Omental fat pad (tissue), 4 donors: Measurements from ENCODE around the gene CYS1. TPM values are rescaled to one million over a fixed set of nuclear protein-coding genes. Genes with fewer than 3 reads are reported as not detected.

Experiments used
- ATAC-seq: fragments of 150-250 bp; one replicate; pipeline ENCODE4 v1.9.1; 2016; ENCODE audit warnings: mild to moderate bottlenecking, moderate library complexity; ENCODE audit not compliant: low FRiP score
- DNase-seq: peaks from one replicate; pipeline ENCODE4 v3.0.0-alpha.2; 2019; ENCODE audit warnings: low spot score
- CTCF ChIP-seq, 3 donors: fragments of 450-650 bp; IDR thresholded peaks; one replicate each; pipeline ENCODE4 v1.5.1; 2016 to 2017; ENCODE audit warnings: antibody characterized with exemption in 3 of 3, mild to moderate bottlenecking in 3 of 3, moderate library complexity in 2 of 3
- total RNA-seq, 4 donors: library from RNA; depleted of rRNA; stranded (reverse); fragments of >200 nt; gene quantifications; one replicate each; pipeline ENCODE4 v1.1.0, GENCODE V29; 2016

Gene CYS1
- total RNA-seq, 4 donors from 2014 or later, result 0.63 to 2.7 (median 1.2) TPM

- TF ChIP-seq CTCF (IDR thresholded peaks at IDR 0.05), result no peak
- ATAC-seq, result no peak
- DNase-seq, result no peak
Observed at GRCh38 chr2:10052216-10052615, 28.0 kb downstream of the CYS1 start.

- no peak for ATAC-seq
Observed at GRCh38 chr2:10048501-10049171, 31.6 kb downstream of the CYS1 start.

DNA sequence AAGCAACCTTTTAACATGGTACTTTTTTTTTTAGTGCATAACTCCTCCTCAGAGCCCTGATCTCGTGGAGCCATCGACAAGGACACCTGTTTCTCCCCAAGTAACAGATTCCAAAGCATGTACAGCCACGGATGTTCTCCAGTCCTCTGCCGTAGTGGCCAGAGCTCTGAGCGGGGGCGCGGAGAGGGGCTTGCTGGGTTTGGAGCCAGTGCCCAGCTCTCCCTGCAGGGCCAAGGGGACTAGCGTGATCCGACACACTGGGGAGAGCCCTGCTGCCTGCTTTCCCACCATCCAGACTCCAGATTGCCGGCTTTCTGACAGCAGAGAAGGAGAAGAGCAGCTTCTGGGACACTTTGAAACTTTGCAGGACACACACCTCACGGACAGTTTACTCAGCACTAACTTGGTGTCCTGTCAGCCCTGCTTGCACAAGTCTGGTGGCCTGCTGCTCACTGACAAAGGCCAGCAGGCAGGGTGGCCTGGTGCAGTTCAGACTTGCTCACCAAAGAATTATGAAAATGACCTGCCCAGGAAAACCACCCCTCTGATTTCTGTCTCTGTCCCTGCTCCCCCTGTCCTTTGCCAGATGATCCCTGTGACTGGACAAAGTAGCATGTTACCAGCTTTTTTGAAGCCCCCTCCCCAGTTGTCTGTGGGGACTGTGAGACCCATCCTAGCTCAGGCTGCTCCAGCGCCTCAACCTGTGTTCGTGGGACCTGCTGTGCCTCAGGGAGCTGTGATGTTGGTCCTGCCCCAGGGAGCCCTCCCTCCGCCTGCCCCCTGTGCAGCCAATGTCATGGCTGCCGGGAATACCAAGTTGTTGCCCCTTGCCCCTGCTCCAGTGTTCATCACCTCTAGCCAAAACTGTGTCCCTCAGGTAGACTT is 32.4 kb downstream of the CYS1 start:
- ATAC-seq, result no peak
- DNase-seq, result no peak
- no peak for TF ChIP-seq CTCF (IDR thresholded peaks at IDR 0.05)

More at GRCh38 chr2:10048501-10049171, 31.6 kb downstream of the CYS1 start:
- TF ChIP-seq CTCF (IDR thresholded peaks at IDR 0.05), result peak in 1 of 3 donors; percentile 1
- DNase-seq, result no peak

DNA sequence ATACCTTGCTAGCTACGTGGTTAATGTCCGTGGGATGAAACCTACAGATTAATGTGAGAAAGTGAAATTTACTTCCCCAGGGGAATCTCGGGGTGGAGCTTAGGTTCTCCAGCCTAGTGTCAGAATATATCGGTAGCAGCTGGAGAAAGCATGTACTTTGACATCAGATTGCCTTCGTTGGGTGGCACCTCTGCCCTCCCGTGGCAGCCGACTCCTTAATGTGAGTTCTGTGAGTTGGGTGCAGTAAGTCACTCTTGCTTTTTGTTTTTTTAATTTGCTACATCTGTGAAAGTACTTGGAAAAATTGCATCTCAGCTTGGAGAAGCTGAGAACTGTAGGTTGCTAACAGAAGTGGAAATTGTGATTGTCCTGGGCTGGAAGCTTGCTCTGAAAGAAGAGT is 33.3 kb downstream of the CYS1 start:
- no peak for TF ChIP-seq CTCF (IDR thresholded peaks at IDR 0.05)
- no peak for DNase-seq
- ATAC-seq, result no peak

DNA sequence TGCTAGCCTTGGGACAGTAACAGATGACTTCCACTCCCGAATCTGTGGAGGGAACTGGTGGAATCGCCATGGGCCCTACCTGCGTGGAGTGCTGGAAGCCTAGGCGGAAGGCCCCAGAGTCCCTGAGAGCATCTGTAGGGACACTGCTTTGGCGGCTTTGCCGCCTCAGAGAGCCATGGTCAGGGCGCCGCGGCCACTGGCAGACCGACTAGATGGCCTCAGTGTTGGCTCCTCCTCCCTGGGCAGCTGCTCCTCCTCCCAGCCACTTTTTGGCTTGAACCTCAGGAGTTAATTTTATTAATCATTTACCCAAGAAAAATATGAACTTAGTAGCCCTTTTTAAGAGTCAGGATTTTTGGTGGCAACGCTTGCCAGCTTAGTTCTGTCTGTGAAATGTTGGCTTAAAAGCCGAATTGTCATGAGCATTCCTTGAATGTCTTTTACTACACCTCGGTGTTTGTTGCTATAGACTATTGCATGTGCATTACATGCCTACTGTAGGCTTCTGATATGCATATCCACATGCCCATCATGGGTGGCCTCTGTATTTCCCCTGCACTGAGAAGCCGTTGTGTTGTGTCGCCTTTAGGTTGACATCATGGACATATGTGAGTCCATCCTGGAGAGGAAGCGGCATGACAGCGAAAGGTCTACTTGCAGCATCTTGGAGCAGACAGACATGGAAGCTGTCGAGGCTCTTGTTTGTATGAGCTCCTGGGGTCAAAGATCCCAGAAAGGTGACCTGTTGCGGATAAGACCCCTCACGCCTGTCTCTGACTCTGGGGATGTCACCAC is 34.5 kb downstream of the CYS1 start:
- ATAC-seq (no peak), DNase-seq (no peak)
- TF ChIP-seq CTCF (IDR thresholded peaks at IDR 0.05), result no peak

DNA sequence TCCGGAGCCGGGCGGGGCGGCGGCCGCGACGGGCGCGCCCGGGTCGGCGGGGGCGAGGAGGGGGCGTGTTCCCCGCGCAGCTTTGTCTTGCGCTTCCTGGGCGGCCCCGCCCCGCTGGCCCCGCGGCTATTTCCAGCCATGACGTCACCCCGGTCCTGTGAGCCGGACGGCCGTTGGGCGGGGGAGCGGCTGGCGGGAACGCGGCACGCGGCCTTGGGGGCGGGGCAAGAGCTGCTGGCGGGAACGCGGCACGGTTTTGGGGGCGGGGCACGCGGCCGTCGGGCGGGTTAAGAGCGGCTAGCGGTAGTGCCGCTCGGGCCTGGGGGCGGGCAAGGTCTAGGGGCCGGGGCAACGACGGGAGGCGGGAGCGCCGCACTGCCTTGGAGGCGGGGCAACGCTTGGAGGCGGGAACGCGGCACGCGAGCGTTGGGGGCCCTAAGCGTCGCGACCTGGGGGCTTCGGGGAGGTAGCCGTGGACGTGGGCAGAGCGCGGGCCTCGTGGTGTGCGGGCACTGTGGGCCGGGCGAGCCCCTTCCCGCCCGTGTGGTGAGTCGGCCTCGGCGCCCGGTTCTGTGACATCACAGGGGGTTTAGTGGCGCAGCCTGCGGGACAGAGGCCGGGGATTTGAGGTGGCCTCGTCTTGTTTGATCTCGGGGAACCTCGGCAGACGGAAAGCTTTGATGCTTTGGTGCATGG is 36.2 kb downstream of the CYS1 start:
- ATAC-seq, result peak; percentile 84
- TF ChIP-seq CTCF (IDR thresholded peaks at IDR 0.05), result no peak

More for the DNA sequence above, 36.2 kb downstream of the CYS1 start:
- peak; percentile 95 for DNase-seq
